Neural progenitor cell (in vitro differentiated cells): ENCODE data around the gene ZXDC.

Experiments
- CTCF ChIP-seq: fragments of 200-600 bp; sonication (generic); IDR thresholded peaks from 2 replicates; pipeline ENCODE4 v1.5.1; 2017; ENCODE audit warnings: antibody characterized with exemption, mild to moderate bottlenecking
- EZH2 ChIP-seq: fragments of 200-600 bp; sonication (generic); IDR thresholded peaks from 2 replicates; pipeline ENCODE4 v1.6.1; 2017; ENCODE audit warnings: antibody characterized with exemption, mild to moderate bottlenecking, moderate library complexity

- TF ChIP-seq CTCF, result no peak
- no peak for TF ChIP-seq EZH2
Observed at GRCh38 chr3:126391631-126392030, 84.1 kb downstream of the ZXDC start.
